Measurements from ENCODE around the gene NFILZ.

The NFILZ gene

GRCh38 chr19:8593931-8594330 is 36.5 kb upstream of the NFILZ start:
- peaks cover 8% of the 10 kb centered on the region; the same call in 1 of the 2 replicates for H3K9me3 ChIP-seq (ENCODE audit: control insufficient read depth, insufficient read depth, low read length)
- no peaks in the 10 kb centered on the region for H3K36me3 ChIP-seq (ENCODE audit: control insufficient read depth, low read length)
- H3K4me2 ChIP-seq (ENCODE audit: low read length): no peak overlapping the region
- H3F3A ChIP-seq (ENCODE audit: control insufficient read depth, insufficient read depth): no peaks in the 10 kb centered on the region
- H3K27me3 ChIP-seq (ENCODE audit: control insufficient read depth, low read length): no peaks in the 10 kb centered on the region
- no peaks in the 10 kb centered on the region for H3K4me1 ChIP-seq (ENCODE audit: control insufficient read depth, low read length)
- no peaks in the 10 kb centered on the region for H3K79me2 ChIP-seq (ENCODE audit: control insufficient read depth, low read length)
- TF ChIP-seq EZH2phosphoT487 (IDR thresholded peaks at IDR 0.05; ENCODE audit: borderline replicate concordance, low read length) (no peak), CTCF (IDR thresholded peaks at IDR 0.05; ENCODE audit: low read depth, low read length, poor library complexity, severe bottlenecking) (peak; percentile 40)
- no peak overlapping the region for H3K27ac ChIP-seq (ENCODE audit: low read depth, low read length)
- no peaks in the 10 kb centered on the region for H3K9me2 ChIP-seq (replicated peaks; ENCODE audit: control insufficient read depth, low read length)
- no peak overlapping the region for H3K4me3 ChIP-seq (ENCODE audit: low read length)
- H4K20me1 ChIP-seq (ENCODE audit: control insufficient read depth, insufficient read depth, low read depth, low read length): no peaks in the 10 kb centered on the region

- no peak for TF ChIP-seq CTCF (IDR thresholded peaks at IDR 0.05; ENCODE audit: low read depth, low read length, poor library complexity, severe bottlenecking)
- no peak for TF ChIP-seq EZH2phosphoT487 (IDR thresholded peaks at IDR 0.05; ENCODE audit: borderline replicate concordance, low read length)
- no peaks in the 10 kb centered on the region for H3K27me3 ChIP-seq (ENCODE audit: control insufficient read depth, low read length)
Measured at GRCh38 chr19:8595651-8596050, 34.8 kb upstream of the NFILZ start.

DNA sequence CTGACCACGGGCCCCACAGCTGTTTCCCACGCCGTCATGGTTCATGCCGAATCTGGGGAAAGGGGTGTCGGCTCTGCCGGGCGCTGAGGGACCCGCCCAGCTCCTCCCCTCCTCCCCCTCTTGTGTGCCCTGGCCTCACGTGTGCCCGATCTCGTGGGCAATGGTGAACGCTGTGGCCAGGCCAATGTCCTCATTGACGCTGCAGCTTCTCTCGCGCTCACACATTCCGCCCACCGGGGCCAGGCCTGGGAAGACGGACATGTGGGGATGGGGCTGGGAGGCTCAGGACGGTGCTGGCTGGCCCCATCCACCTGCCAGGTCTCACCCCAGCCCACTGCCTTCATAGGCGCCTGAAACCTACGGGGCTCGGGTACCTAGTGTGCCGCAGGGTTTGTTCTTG is 34.3 kb upstream of the NFILZ start:
- Histone ChIP-seq H3F3A (ENCODE audit: control insufficient read depth, insufficient read depth) (no peaks in the 10 kb centered on the region), H3K4me3 (ENCODE audit: low read length) (no peak overlapping the region), H3K9me3 (ENCODE audit: control insufficient read depth, insufficient read depth, low read length) (peaks cover 8% of the 10 kb centered on the region; the same call in 1 of the 2 replicates), H3K9me2 (replicated peaks; ENCODE audit: control insufficient read depth, low read length) (no peaks in the 10 kb centered on the region), H3K4me2 (ENCODE audit: low read length) (no peak overlapping the region), H3K4me1 (ENCODE audit: control insufficient read depth, low read length) (no peaks in the 10 kb centered on the region), H3K27ac (ENCODE audit: low read depth, low read length) (no peak overlapping the region), H4K20me1 (ENCODE audit: control insufficient read depth, insufficient read depth, low read depth, low read length) (no peaks in the 10 kb centered on the region), H3K27me3 (ENCODE audit: control insufficient read depth, low read length) (no peaks in the 10 kb centered on the region), H3K79me2 (ENCODE audit: control insufficient read depth, low read length) (no peaks in the 10 kb centered on the region), H3K36me3 (ENCODE audit: control insufficient read depth, low read length) (no peaks in the 10 kb centered on the region)
- TF ChIP-seq EZH2phosphoT487 (IDR thresholded peaks at IDR 0.05; ENCODE audit: borderline replicate concordance, low read length) (no peak), CTCF (IDR thresholded peaks at IDR 0.05; ENCODE audit: low read depth, low read length, poor library complexity, severe bottlenecking) (no peak)

More at GRCh38 chr19:8595651-8596050, 34.8 kb upstream of the NFILZ start:
- Histone ChIP-seq H3K9me3 (ENCODE audit: control insufficient read depth, insufficient read depth, low read length) (peaks cover 8% of the 10 kb centered on the region; the same call in 1 of the 2 replicates), H4K20me1 (ENCODE audit: control insufficient read depth, insufficient read depth, low read depth, low read length) (no peaks in the 10 kb centered on the region), H3K27ac (ENCODE audit: low read depth, low read length) (no peak overlapping the region), H3K36me3 (ENCODE audit: control insufficient read depth, low read length) (no peaks in the 10 kb centered on the region), H3K9me2 (replicated peaks; ENCODE audit: control insufficient read depth, low read length) (no peaks in the 10 kb centered on the region), H3K4me1 (ENCODE audit: control insufficient read depth, low read length) (no peaks in the 10 kb centered on the region), H3F3A (ENCODE audit: control insufficient read depth, insufficient read depth) (no peaks in the 10 kb centered on the region), H3K4me3 (ENCODE audit: low read length) (no peak overlapping the region), H3K4me2 (ENCODE audit: low read length) (no peak overlapping the region), H3K79me2 (ENCODE audit: control insufficient read depth, low read length) (no peaks in the 10 kb centered on the region)
